ENCODE measurements around the gene BFSP1.

The BFSP1 gene

DNA sequence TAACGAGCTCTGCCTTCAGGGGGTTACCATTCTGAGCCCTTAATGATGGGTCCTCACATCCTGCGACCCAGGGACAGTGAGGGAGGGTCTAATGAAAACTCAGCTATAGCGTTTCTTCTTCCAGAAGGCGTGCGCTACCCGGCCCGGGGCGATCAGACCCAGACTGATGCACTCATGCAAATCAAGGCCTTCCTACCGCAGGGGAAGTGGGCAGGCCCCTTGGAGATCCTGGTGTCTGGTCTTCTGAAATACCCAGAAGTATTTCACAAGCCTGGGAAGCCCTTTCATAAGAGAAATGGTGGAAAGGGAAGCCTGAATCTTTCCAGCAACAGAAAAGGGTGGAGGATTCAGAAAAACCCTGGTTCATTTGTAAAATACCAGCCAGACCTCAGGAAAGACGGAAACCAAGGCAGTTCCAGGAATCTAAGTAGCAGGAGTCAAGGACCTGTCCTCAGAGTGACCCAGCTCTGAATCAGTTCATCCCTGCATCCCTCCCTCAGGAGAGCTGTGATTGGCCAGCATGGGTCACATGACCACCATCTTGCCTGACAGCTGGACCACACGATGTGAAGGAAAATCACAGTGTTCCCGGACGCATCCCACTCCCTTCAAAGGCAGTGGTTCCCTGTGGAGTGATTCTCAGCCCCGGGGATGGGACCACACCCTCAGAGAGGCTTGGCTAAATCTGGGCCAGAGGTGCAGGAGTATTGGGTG is 12.7 kb downstream of the BFSP1 start:
- no peak for TF ChIP-seq CTCF (IDR thresholded peaks at IDR 0.05)

GRCh38 chr20:17515053-17515452 is 16.1 kb downstream of the BFSP1 start:
- TF ChIP-seq CTCF (IDR thresholded peaks at IDR 0.05), result no peak
- H3K79me2 ChIP-seq, result no peaks in the 10 kb centered on the region
- no peaks in the 10 kb centered on the region for H3K9me3 ChIP-seq (ENCODE audit: control insufficient read depth, low read length)
- no peak overlapping the region for H3K4me3 ChIP-seq (ENCODE audit: low read depth, low read length)
- H3K9ac ChIP-seq, result no peak overlapping the region
- no peaks in the 10 kb centered on the region for H3K4me1 ChIP-seq
- H3K27ac ChIP-seq, result no peak overlapping the region
- no peak overlapping the region for H2AFZ ChIP-seq
- no peak overlapping the region for H3K4me2 ChIP-seq (ENCODE audit: low read length)
- no peaks in the 10 kb centered on the region for H3K27me3 ChIP-seq (ENCODE audit: control insufficient read depth, insufficient read depth, low read length)
- no peaks in the 10 kb centered on the region for H3K36me3 ChIP-seq (ENCODE audit: control insufficient read depth, insufficient read depth, low read length)

More for the DNA sequence above, 12.7 kb downstream of the BFSP1 start:
- Histone ChIP-seq H3K9me3 (ENCODE audit: control insufficient read depth, low read length) (no peaks in the 10 kb centered on the region), H3K79me2 (no peaks in the 10 kb centered on the region), H3K4me2 (ENCODE audit: low read length) (no peak overlapping the region), H3K9ac (no peak overlapping the region), H3K27me3 (ENCODE audit: control insufficient read depth, insufficient read depth, low read length) (no peaks in the 10 kb centered on the region), H3K36me3 (ENCODE audit: control insufficient read depth, insufficient read depth, low read length) (no peaks in the 10 kb centered on the region), H3K4me1 (no peaks in the 10 kb centered on the region), H2AFZ (no peak overlapping the region), H3K4me3 (ENCODE audit: low read depth, low read length) (no peak overlapping the region), H3K27ac (no peak overlapping the region)

DNA sequence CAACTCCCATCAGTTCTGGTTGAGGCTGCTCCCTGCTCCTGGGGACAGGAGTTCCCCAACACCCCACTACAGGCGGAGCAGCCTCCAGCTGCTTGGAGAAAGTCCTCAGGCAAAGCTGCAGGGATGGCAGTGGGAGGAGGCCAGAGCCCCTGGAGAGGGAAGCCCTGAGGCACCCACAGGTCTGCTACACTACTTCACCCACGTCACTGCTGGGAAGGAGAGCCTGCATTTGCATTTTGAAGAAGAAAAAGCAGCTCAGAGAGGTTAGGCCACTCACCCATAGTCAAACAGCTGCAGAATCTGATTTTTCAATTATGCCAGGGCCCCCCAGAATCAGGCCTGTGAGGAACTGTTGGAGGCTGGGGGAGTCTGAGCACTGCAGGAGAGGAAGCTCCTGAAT is 17.2 kb downstream of the BFSP1 start:
- Histone ChIP-seq H3K79me2 (no peaks in the 10 kb centered on the region), H2AFZ (no peak overlapping the region), H3K4me1 (no peaks in the 10 kb centered on the region), H3K4me3 (ENCODE audit: low read depth, low read length) (no peak overlapping the region), H3K9ac (no peak overlapping the region), H3K4me2 (ENCODE audit: low read length) (no peak overlapping the region), H3K9me3 (ENCODE audit: control insufficient read depth, low read length) (no peaks in the 10 kb centered on the region), H3K27ac (no peak overlapping the region), H3K36me3 (ENCODE audit: control insufficient read depth, insufficient read depth, low read length) (no peaks in the 10 kb centered on the region), H3K27me3 (ENCODE audit: control insufficient read depth, insufficient read depth, low read length) (no peaks in the 10 kb centered on the region)
- no peak for TF ChIP-seq CTCF (IDR thresholded peaks at IDR 0.05)

GRCh38 chr20:17511401-17511800 is 19.8 kb downstream of the BFSP1 start:
- Histone ChIP-seq H3K4me2 (ENCODE audit: low read length) (no peak overlapping the region), H2AFZ (no peak overlapping the region), H3K4me1 (no peaks in the 10 kb centered on the region), H3K9ac (no peak overlapping the region), H3K79me2 (no peaks in the 10 kb centered on the region), H3K27me3 (ENCODE audit: control insufficient read depth, insufficient read depth, low read length) (no peaks in the 10 kb centered on the region), H3K4me3 (ENCODE audit: low read depth, low read length) (no peak overlapping the region), H3K27ac (no peak overlapping the region), H3K36me3 (ENCODE audit: control insufficient read depth, insufficient read depth, low read length) (no peaks in the 10 kb centered on the region), H3K9me3 (ENCODE audit: control insufficient read depth, low read length) (no peaks in the 10 kb centered on the region)
- TF ChIP-seq CTCF (IDR thresholded peaks at IDR 0.05), result no peak

GRCh38 chr20:17510548-17510947 is 20.6 kb downstream of the BFSP1 start:
- no peak for TF ChIP-seq CTCF (IDR thresholded peaks at IDR 0.05)
- H3K4me1 ChIP-seq, result no peaks in the 10 kb centered on the region
- H2AFZ ChIP-seq, result no peak overlapping the region
- H3K9me3 ChIP-seq (ENCODE audit: control insufficient read depth, low read length), result no peaks in the 10 kb centered on the region
- H3K27me3 ChIP-seq (ENCODE audit: control insufficient read depth, insufficient read depth, low read length), result no peaks in the 10 kb centered on the region
- no peaks in the 10 kb centered on the region for H3K36me3 ChIP-seq (ENCODE audit: control insufficient read depth, insufficient read depth, low read length)
- no peak overlapping the region for H3K4me2 ChIP-seq (ENCODE audit: low read length)
- H3K79me2 ChIP-seq, result no peaks in the 10 kb centered on the region
- no peak overlapping the region for H3K4me3 ChIP-seq (ENCODE audit: low read depth, low read length)
- no peak overlapping the region for H3K9ac ChIP-seq
- no peak overlapping the region for H3K27ac ChIP-seq
